ENCODE measurements around the gene CCDC47.

The CCDC47 gene

GRCh38 chr17:63783522-63783921 lies 10.1 kb upstream of the CCDC47 start:
- DNase-seq (ENCODE audit: low read depth in 2 of 2), result no peak

DNA sequence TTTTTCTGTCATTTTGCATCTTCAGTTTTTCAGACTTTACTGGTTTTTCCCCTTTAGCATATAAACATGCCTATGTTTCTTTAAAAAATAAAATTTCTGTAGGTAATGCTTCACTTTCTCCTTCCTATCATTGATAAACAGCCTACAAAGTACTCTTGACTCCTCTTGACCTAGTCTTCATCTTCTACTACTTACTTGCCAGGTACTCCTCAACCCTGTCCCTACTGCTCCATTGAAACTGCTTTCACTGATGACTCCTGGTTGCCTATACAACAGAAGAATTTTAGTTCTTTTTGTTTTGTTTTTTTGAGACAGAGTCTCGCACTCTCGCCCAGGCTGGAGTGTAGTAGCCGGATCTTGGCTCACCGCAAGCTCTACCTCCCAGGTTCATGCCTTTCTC lies 7.5 kb upstream of the CCDC47 start:
- DNase-seq (ENCODE audit: low read depth in 2 of 2), result no peak

GRCh38 chr17:63780507-63780906 lies 7.1 kb upstream of the CCDC47 start:
- DNase-seq (ENCODE audit: low read depth in 2 of 2), result no peak

GRCh38 chr17:63775420-63775819 lies 2.0 kb upstream of the CCDC47 start:
- DNase-seq (ENCODE audit: low read depth in 2 of 2), result no peak

DNA sequence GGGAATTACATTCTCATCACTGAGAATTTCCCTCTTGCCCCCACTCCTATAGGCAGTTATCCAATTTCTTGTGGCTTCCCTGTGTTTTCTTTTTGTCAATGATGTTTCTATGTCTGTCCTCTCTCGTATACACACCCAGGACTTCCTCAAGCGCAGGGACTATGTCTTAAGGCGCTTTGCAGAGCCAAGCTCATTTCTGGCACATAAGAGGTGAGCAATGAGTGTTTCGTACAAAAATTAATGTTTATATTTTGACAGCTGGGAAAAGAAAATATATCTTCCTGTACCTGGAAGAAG lies 1.5 kb upstream of the CCDC47 start:
- no peak for DNase-seq (ENCODE audit: low read depth in 2 of 2)

GRCh38 chr17:63774141-63774968 lies 958 bp upstream of the CCDC47 start, which contains the start of gene DDX42:
Gene DDX42, plus strand, starts transcription at chr17:63774170. Its CDS starts 12,880 bp downstream, at chr17:63787050.
- no peak for DNase-seq (ENCODE audit: low read depth in 2 of 2)

- DNase-seq (ENCODE audit: low read depth in 2 of 2), result no peak
Measured at GRCh38 chr17:63772801-63773271, 561 bp downstream of the CCDC47 start.

GRCh38 chr17:63768433-63768832 lies 5.0 kb downstream of the CCDC47 start:
- DNase-seq (ENCODE audit: low read depth in 2 of 2), result no peak

DNA sequence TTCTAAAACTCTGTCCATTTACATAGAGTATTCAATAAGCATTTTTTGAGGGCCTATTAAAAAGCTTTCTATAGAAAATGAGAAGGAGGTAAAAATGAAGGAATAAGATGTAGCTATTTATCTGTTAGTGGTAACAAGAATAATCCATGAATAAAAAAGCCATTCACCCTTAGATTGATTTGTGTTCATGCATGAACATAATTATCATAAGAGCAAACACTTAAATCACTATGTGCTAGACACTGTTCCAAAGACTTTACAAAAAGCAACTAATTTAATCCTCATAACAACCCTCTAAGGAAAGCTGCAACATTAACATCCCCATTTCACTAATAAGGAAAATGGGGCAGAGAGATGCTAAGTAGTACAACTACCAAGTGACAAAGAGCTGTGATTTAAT lies 6.6 kb downstream of the CCDC47 start:
- no peak for DNase-seq (ENCODE audit: low read depth in 2 of 2)

DNA sequence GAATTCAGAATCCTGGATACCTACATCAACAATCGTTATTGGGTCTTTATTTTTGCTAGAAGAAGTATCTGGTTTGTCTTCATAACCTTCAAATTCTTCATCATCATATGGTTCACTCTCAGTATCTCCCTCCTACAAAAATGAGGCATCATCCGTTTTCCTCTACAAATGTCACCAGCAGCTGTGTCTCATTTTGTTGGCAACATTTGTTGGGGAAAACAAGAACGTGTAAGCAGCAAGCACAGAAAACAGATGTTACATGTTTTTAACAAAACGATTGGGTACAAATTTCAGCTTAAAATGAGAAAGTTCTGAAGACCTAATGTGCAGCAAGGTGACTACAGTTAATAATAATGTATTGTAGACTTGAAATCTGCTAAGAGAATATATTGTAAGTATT lies 8.7 kb downstream of the CCDC47 start:
- DNase-seq (ENCODE audit: low read depth in 2 of 2), result no peak

DNA sequence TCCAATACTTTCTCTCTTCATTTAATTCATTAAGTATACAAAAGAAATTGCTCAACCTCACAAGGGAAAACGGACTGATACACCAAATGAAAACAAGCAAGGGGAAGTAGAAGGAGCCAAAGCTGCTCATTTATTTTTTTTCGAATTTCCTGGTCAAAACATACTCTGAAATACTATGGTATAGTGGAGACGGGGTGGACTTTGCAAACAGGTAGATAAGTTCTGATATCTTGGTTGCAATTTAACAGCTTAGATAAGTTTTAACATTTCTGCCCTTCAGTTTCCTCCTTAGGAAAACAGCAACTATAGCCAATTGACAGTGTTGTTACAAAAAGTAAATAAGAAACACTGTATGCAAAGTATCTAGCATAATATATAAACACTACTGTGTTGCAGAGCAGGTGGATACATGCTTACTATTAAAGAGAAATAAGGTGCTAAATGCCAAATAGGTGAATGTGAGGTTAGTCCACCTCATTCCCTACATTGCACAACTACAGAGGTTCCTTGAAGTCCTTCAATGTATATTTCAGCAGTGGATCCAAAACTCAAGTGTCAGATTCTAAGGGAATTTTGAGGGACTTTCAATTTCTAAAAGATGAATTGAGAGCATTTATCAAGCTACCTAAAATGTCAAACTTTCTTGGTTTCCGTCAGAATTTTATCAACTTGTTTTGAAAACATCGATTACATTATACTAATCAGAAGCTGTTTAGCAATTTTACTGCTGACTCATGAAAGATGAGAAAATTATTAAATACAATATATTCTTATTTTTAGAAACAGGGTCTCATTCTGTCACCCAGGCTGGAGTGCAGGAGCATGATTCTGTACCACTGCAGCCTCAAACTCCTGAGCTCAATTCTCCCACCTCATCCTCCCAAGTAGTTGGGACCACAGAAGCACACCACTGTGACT lies 11.0 kb downstream of the CCDC47 start:
- no peak for DNase-seq (ENCODE audit: low read depth in 2 of 2)

GRCh38 chr17:63760771-63761539 lies 12.4 kb downstream of the CCDC47 start:
- no peak for DNase-seq (ENCODE audit: low read depth in 2 of 2)

GRCh38 chr17:63758428-63758827 lies 15.0 kb downstream of the CCDC47 start:
- DNase-seq (ENCODE audit: low read depth in 2 of 2), result no peak

- DNase-seq (ENCODE audit: low read depth in 2 of 2), result no peak
Measured at GRCh38 chr17:63754046-63754445, 19.4 kb downstream of the CCDC47 start.

DNA sequence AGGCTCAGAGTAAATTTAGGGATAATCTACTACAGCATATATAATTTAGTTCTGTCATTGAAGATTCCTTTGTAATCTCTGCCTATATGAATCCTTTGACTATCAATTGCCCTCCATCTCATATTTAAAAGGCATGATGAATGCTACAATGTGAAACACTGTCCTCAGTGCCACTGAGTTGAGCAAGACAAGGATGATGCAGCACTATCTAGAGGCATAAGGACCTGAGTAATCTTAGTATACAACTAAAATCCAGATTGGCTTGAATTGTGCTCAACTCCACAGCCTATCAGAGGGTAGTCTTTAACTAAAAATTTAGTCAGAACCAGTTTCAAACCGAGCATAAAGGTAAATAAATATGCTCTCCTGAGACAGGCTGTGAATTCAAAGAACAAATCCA lies 20.2 kb downstream of the CCDC47 start:
- no peak for DNase-seq (ENCODE audit: low read depth in 2 of 2)

DNA sequence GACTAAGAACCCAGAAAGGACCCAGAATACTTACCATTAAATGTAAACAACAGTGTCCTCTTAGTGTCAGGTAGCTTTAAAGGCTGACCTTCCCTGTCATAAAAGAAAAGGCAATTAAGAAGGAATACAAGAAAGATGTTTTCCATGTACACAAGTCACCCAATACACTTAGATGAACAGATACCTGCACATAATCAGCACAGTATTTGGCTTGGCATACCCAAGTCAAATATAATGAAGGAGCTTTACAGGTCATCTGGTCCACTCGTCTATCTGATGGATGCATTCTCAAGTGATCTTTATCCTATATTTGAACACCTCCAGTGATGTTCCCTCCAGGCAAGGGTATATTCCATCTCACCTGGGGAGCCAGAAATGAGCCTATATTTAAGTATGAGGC lies 20.7 kb downstream of the CCDC47 start:
- no peak for DNase-seq (ENCODE audit: low read depth in 2 of 2)

DNA sequence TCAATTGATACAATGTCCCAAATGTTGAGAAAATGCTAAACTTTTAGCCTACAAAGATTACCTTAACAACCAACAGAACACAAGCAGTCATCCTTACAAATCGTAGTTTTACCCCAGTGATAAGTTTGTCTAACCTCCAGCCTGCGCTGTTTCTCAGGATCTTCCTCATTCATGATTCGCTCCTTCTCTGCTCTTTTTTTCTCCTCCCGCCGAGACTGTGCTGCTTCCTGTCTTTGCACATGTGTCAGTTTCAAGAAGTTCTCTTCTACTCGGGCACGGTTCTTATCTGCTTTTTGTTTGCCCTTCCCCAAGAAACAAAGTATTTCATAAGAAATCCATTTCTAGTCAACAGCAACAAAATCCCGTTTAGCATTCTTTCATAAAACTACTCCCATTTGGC lies 21.6 kb downstream of the CCDC47 start:
- no peak for DNase-seq (ENCODE audit: low read depth in 2 of 2)

DNA sequence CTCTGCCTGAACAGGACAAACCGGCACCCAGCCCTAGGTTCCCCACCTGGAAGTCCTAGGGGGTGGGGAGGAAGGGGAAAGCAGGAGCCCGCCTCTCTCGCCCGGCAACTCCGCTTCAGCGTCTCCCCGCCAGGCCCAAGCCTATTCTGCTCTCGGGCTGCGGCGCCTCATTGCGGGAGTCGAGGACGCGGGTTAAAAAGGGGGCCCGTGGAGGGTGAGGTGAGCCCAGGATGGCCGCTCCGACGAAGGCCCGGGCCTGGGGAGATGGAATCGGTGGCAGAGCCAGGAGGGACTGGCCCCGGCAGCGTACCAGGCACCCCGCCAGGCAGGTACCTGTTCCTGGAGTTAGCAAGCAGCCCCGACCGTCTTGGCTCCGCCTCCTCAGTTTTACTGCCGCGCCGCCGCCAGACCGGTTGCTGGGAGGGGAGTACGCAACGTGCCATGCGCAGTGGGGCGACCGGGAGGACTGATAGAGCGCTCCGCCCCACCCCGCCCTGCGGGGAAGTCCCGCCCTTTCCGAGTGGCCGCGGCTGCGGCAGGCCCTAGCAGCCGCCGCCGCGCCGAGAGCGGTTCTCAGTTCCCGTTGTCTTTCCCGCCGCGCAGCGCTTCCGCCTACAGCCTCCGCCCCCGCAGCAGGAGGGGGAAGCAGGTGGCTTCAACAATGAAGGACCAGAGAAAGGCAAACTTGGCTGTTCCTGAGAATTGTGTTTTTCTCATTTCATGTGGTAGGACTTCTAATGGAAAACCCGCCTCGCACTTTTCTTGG lies 31.8 kb downstream of the CCDC47 start, which contains the start of gene STRADA:
Gene STRADA, minus strand, starts transcription at position 392 of the 766 bp plus-strand sequence. CDS start 13,430 bp downstream, outside the sequence.
- DNase-seq (ENCODE audit: low read depth in 2 of 2), result peak; percentile 99

DNA sequence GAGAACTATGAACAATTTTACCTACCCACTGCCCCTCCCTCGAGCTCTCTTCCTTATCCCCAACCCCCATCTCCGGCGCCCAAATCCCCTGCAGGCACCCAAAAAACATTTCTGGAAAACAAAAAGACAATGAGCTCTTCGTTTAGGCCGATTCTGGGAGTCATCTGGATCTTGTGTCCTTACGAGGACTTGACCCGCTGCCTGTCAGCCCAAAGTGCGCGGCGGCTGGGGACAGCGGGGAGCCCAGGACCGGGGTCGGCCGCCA lies 32.3 kb downstream of the CCDC47 start:
- no peak for DNase-seq (ENCODE audit: low read depth in 2 of 2)

GRCh38 chr17:63740464-63741142 lies 32.8 kb downstream of the CCDC47 start:
- no peak for DNase-seq (ENCODE audit: low read depth in 2 of 2)

DNA sequence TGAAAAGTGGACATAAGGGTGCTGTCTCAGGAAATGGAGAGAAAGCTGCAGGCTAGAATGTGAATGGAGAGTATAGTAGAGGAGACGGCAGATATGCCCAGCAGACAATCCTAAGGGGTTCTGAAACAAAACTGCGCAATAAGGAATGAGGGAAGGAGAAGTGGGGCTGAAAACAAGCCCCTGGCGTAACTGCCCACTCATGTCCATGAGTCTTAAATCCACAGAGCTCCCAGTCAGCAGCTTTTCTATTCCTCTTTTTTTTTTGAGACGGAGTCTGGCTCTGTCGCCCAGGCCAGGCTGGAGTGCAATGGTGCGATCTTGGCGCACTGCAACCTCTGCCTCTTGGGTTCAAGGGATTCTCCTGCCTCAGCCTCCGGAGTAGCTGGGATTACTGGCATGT lies 37.7 kb downstream of the CCDC47 start:
- DNase-seq (ENCODE audit: low read depth in 2 of 2), result no peak

Measured in stimulated activated CD8-positive, alpha-beta memory T cell treated with anti-CD3 and anti-CD28 coated beads, Interleukin-15, amount 100 ng/mL, for 4 hours (primary cell).